HG03571 (cell line): ENCODE measurements around the gene SPCS3.
"Not testable (repeated sequence)": the region's sequence is repeated elsewhere in the genome, so short reads cannot be mapped to it uniquely, and the experiment has no call there.

Experiments
- ATAC-seq: cut with Tn5 transposase; IDR thresholded peaks from one replicate; pipeline ENCODE4 v1.9.1; 2021; ENCODE audit not compliant: unreplicated experiment

The SPCS3 gene

GRCh38 chr4:176319704-176320339 lies at the start of gene SPCS3:
TSS of gene SPCS3 (plus strand) at chr4:176319966. CDS start at chr4:176320077, 111 bp downstream.
- peak; percentile 94 for ATAC-seq

- no peak for ATAC-seq
Observed at GRCh38 chr4:176270669-176271068, 49.1 kb upstream of the SPCS3 start.

DNA sequence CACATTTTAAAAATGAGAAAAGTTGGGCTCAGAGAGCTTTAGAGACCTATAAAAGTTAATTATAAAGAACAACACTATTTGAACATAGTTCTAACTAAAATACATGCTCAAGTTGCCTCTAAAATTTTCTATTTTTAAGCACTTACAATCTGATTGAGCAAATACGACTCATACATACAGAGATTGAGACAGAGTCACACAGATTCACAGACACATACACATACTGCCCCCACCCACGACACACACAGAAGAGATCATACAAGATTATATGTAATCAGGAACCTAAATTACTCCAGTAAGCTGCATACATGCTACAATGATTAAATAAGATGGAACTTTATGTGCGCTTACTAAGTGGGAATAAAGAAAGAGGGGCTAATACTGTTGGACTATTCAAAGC lies 48.0 kb upstream of the SPCS3 start:
- ATAC-seq, result no peak

DNA sequence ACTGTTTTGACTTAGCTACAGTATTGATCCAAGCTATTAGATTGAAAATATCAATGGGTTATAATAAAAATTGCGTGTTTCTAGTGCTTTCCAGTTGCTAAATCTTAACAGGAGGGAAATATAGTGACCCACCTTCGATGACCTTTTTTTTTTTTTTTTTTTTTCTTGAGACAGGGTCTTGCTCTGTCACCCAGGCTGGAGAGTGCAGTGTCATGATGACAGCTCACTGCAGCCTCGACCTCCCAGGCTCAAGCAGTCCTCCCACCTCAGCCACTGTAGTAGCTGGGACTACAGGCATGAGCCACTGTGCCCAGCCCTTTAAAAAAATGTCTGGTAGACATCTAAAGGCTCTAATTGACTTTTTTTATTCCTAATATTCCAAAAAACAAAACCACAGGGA lies 47.0 kb upstream of the SPCS3 start:
- no peak for ATAC-seq

DNA sequence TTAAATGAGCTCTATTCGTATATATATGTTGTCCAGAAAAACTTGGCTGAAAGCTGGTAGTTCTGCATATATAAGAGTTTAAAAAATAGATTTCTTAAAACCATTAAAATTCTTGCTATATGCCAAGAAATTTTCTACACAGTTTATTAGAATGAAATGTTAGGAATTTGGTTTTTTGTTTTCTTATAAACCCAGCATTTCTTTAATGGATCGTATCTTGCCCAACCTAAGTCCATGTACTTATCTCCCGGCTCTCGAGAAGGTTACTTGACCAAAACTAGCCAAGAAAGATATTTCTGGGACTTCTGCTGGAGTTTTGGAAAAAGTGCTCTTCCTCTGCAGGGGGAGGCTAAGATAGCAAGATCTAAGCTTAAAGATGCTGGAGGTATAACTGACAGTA lies 46.0 kb upstream of the SPCS3 start:
- ATAC-seq, result no peak

DNA sequence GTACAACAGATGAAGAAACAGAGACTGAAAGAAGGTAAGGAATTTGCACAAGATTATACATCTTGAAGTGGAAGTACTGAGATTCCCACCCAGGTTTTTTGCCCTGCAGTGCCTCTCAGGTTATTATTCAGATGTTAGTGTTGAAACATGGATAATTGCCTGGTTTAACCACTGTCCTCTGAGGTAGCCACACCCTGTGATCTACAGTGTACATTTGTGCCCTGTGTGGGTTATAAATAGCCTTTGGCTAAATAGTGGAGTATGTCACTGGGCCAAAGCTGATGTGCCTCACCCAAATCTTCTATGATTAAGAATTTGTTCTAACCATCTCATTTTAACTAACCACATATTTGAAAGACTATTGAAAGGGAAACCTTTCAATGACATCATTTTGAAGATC lies 45.3 kb upstream of the SPCS3 start:
- no peak for ATAC-seq

GRCh38 chr4:176276710-176277109 lies 43.1 kb upstream of the SPCS3 start:
- ATAC-seq, result no peak

GRCh38 chr4:176277162-176277904 lies 42.4 kb upstream of the SPCS3 start:
- ATAC-seq, result no peak

GRCh38 chr4:176279560-176279959 lies 40.2 kb upstream of the SPCS3 start:
- not testable (repeated sequence) for ATAC-seq

DNA sequence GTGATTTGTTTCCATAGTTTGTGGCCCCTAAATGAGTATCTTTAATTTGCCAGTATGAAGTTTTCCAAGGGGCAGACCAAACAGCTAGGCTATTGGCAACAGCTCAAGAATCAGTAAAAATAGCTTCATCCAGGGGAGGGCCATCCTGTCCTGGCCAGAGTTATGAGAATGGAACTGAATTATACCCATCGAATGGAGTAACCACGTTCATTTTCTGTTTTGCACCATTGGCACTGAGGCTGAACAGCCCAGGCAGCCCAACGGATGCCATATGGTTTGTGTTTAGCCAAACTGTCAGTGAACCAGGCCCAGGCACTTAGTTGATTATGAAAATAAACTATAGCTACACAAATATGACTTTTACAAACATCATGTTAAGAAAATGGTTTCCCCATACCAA lies 33.0 kb upstream of the SPCS3 start:
- no peak for ATAC-seq

- no peak for ATAC-seq
Observed at GRCh38 chr4:176287546-176287945, 32.2 kb upstream of the SPCS3 start.

DNA sequence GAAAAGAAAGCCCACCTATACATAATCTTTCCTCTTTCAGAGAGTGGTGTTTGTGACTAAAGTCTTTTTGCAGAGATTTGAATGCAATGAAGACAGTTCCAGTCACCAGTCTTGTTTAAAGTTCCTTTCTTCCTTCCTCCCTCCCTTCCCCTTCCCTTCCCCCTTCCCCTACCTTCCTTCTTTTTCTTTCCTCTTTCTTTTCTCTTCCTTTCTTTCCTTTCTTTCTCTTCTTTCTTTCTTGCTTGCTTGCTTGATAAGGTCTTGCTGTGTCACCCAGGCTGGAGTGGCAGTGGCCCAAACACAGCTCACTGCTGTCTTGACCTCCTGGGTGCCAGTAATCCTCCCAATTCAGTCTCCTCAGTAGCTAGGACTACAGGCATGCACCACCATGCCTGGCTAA lies 31.7 kb upstream of the SPCS3 start:
- ATAC-seq, result no peak

DNA sequence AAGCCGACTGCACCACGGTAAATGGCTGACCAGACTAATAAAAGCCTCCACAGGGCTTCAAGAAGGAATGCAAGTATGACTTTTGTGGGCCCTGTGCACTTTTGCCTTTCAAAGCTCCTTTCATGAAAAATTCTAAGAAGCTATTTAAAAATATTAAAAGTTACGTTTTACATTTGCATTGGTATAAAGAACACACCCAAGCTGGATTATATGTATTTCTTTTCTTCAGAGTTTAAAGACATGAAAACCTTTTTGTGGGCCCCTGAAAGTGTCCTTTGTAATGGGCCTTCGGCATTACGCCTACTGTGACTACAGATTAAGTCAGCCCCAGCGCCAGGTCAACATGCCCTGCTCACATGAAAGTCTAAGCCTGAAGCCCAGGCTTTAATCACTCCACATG lies 30.2 kb upstream of the SPCS3 start:
- ATAC-seq, result no peak

- ATAC-seq, result no peak
Observed at GRCh38 chr4:176290520-176290919, 29.2 kb upstream of the SPCS3 start.

DNA sequence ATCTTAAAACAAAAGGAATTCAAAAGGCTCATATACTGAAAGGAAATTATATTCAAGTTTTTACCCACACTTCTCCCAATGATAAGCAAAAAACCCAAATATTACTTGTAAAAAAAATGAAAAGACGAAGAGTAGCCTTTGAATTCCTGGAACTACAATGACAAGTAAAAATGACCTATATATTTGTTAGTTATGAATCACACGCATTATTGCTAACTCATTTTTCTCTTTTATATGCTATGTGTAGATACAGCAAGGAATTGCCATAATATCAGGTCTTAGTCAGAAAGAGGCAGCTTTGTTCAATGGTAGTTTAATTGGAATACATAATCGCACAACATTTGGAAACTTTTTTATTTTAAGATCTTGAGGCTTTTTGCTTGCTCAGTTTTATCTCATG lies 28.0 kb upstream of the SPCS3 start:
- no peak for ATAC-seq

DNA sequence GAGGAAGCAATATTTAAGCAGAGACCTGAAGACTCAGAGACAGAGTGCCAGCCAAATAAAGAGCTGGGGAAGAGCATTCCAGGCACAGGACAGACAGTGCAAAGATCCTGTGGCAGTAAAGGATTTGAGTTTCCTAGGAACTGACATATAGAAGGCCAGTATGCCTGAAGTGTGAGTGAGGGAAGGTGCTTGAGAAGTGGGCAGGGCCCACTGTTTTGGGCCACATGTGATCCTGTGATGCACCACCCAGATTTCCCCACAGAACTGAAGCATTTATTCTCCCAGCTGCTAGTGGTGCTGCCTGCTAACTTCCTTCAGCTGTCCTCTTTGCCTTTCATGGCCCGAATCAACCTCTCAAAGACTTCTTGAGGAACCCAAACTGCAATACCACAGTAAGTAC lies 26.8 kb upstream of the SPCS3 start:
- no peak for ATAC-seq

DNA sequence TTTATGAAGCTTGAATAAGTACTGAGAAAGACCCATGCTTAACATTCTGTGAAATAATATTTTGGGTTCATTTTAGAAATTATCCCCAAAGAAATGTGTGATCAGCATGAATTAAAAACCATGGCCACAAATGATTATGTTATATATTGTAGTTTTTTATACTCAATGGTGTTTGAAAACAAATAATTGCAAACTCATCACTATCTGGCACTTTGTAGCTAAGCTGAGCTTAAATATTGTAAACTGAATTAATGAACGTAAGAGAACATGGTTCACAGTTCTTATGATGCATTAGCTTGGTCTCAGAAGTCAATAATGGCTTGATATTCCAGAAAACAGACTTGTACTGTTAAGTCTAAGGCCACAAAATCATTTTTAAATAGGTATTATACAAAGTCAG lies 26.1 kb upstream of the SPCS3 start:
- no peak for ATAC-seq

DNA sequence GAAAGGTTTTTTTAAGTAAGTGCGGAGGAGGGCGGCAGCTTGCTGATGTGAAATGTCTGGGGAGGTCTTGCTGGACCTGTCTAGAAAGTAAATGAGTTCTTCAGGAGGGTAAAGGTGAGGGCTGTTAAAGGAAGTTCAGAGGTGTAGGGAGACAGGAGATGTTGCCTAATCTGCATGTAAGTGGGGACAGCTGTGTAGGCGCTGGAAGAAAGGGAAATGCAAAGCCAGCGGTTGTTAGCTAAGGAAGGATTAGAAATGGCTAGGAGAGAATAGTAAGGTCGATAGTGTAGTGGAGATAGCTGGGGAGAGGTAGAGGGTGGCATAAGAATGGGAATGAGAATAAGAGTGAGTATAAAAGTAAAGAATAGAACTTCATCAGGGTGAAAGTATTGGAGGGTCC lies 23.9 kb upstream of the SPCS3 start:
- not testable (repeated sequence) for ATAC-seq

- ATAC-seq, result no peak
Observed at GRCh38 chr4:176298664-176299063, 21.1 kb upstream of the SPCS3 start.

DNA sequence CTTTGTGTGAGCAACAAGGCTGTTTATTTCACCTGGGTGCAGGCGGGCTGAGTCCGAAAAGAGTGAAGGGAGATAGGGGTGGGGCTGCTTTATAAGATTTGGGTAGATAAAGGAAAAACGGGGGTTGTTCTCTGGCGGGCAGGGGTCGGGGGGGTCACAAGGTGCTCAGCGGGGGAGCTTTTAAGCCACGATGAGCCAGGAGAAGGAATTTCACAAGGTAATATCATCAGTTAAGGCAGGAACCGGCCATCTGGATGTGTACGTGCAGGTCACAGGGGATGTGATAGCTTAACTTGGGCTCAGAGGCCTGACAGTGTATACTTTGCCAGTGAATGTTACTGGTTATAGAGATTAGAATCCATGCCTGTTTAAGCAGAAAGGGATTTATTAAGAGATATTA lies 19.7 kb upstream of the SPCS3 start:
- no peak for ATAC-seq

- no peak for ATAC-seq
Observed at GRCh38 chr4:176300565-176300964, 19.2 kb upstream of the SPCS3 start.

- no peak for ATAC-seq
Observed at GRCh38 chr4:176302283-176303275, 17.2 kb upstream of the SPCS3 start.
